Endothelial cell of umbilical vein (primary cell): ENCODE data around the gene ZC3HAV1L. TPM values are rescaled to one million over a fixed set of nuclear protein-coding genes. Genes with fewer than 3 reads are reported as not detected.
"Not testable (repeated sequence)": the region's sequence is repeated elsewhere in the genome, so short reads cannot be mapped to it uniquely, and the experiment has no call there.

Experiments
- BruUV-seq: library from RNA; stranded (reverse); fragments of 400-500 nt; replicated peaks from 2 replicates; lab custom pipeline; 2021; lab: Mats Ljungman, UMichigan
- CTCF ChIA-PET: fragments of 300-600, 350-600 bp; sonication (Branson Sonifier 250); formaldehyde crosslinking; loops from one replicate; lab custom pipeline; 2021; ENCODE audit warnings: antibody characterized with exemption, inconsistent platforms; lab: Charles Lee
- POLR2A ChIA-PET: fragments of 300-600, 350-600 bp; sonication (Branson Sonifier 250); formaldehyde crosslinking; loops from one replicate; lab custom pipeline; 2021; ENCODE audit warnings: antibody characterized with exemption, inconsistent platforms; lab: Charles Lee
- DNase-seq: peaks from one replicate; pipeline ENCODE4 v3.0.0-alpha.2; 2011; ENCODE audit warnings: low read depth, low spot score
- FAIRE-seq: peaks from 2 replicates; lab custom pipeline; 2011; peaks lifted over from hg19 to GRCh38; lab: Jason Lieb, UNC
- H2AFZ ChIP-seq: 2 replicates; pipeline ENCODE4 v1.6.0; 2012; ENCODE audit warnings: low read depth, low read length, control low read depth, inconsistent platforms
- H3K27ac ChIP-seq: 2 replicates; pipeline ENCODE4 v1.5.1; 2011; ENCODE audit warnings: low read depth, mild to moderate bottlenecking, control low read depth, low read length, moderate library complexity; ENCODE audit not compliant: insufficient read depth
- H3K27me3 ChIP-seq, 2 experiments: 2 replicates each; pipeline versions ENCODE4 v1.6.0 to v1.6.1; 2011; ENCODE audit warnings: low read length in 2 of 2, mixed read lengths in 1 of 2; ENCODE audit not compliant: control insufficient read depth in 2 of 2, insufficient read depth in 2 of 2
- H3K36me3 ChIP-seq, 2 experiments: 2 replicates in 1 of 2; 3 replicates in 1 of 2; pipeline ENCODE4 v1.5.1; 2011; ENCODE audit warnings: low read length in 2 of 2, mild to moderate bottlenecking in 1 of 2, moderate library complexity in 1 of 2; ENCODE audit not compliant: control insufficient read depth in 2 of 2, insufficient read depth in 2 of 2; ENCODE audit errors: extremely low read depth in 1 of 2
- H3K4me1 ChIP-seq: 3 replicates; pipeline ENCODE4 v1.5.1; 2011; ENCODE audit warnings: mild to moderate bottlenecking, low read length; ENCODE audit not compliant: control insufficient read depth, insufficient read depth; ENCODE audit errors: extremely low read depth
- H3K4me2 ChIP-seq: 2 replicates; pipeline ENCODE4 v1.6.1; 2011; ENCODE audit warnings: low read length, control low read depth, mixed read lengths; ENCODE audit not compliant: insufficient read depth
- H3K4me3 ChIP-seq, 3 experiments: fragments of 200-600 bp in 1 of 3; sonication (generic), shearing (Covaris generic) in 1 of 3; replicated peaks in 1 of 3; 2 replicates each; pipeline ENCODE4 v1.5.1; 2011 to 2016; ENCODE audit warnings: control low read depth in 3 of 3, low read length in 3 of 3, mild to moderate bottlenecking in 2 of 3, inconsistent platforms in 1 of 3, low read depth in 1 of 3, moderate library complexity in 1 of 3; ENCODE audit not compliant: insufficient read depth in 1 of 3
- H3K79me2 ChIP-seq: 2 replicates; pipeline ENCODE4 v1.6.0; 2012; ENCODE audit warnings: low read length, inconsistent platforms; ENCODE audit not compliant: control insufficient read depth, insufficient read depth
- H3K9ac ChIP-seq: replicated peaks from 2 replicates; pipeline ENCODE3; 2011; ENCODE audit warnings: low read length, control low read depth; ENCODE audit not compliant: insufficient read depth; ENCODE audit errors: extremely low read depth
- H3K9me1 ChIP-seq: replicated peaks from 3 replicates; pipeline ENCODE4 v1.6.0; 2011; ENCODE audit warnings: mild to moderate bottlenecking, low read length; ENCODE audit not compliant: control insufficient read depth, insufficient read depth; ENCODE audit errors: extremely low read depth
- H3K9me3 ChIP-seq: replicated peaks from 2 replicates; pipeline ENCODE4 v1.5.1; 2012; ENCODE audit warnings: low read length, inconsistent platforms; ENCODE audit not compliant: control insufficient read depth, insufficient read depth
- H4K20me1 ChIP-seq: replicated peaks from 2 replicates; pipeline ENCODE3; 2011; ENCODE audit warnings: mild to moderate bottlenecking, low read length; ENCODE audit not compliant: control insufficient read depth, insufficient read depth; ENCODE audit errors: extremely low read depth
- EZH2 ChIP-seq: IDR thresholded peaks from 2 replicates; pipeline ENCODE4 v1.6.1; 2012; ENCODE audit warnings: borderline replicate concordance, low read depth, mild to moderate bottlenecking, moderate library complexity, low read length, inconsistent platforms; ENCODE audit not compliant: severe bottlenecking
- FOS ChIP-seq: IDR thresholded peaks from 2 replicates; pipeline ENCODE4 v1.6.1; 2011; ENCODE audit warnings: mild to moderate bottlenecking, low read length, moderate library complexity, borderline replicate concordance; ENCODE audit not compliant: insufficient read depth
- GATA2 ChIP-seq: IDR thresholded peaks from 2 replicates; pipeline ENCODE4 v1.7.0; 2011; ENCODE audit warnings: low read depth, mild to moderate bottlenecking, moderate library complexity, mixed read lengths, low read length; ENCODE audit not compliant: insufficient read length, insufficient read depth
- JUN ChIP-seq: IDR thresholded peaks from 2 replicates; pipeline ENCODE4 v1.6.1; 2011; ENCODE audit warnings: borderline replicate concordance, low read depth; ENCODE audit not compliant: insufficient read length, insufficient read depth
- MYC ChIP-seq: IDR thresholded peaks from one replicate; pipeline ENCODE4 v1.6.1; 2011; ENCODE audit warnings: mild to moderate bottlenecking, low read depth, low read length
- POLR2A ChIP-seq: IDR thresholded peaks from 2 replicates; pipeline ENCODE4 v1.6.1; 2012; ENCODE audit warnings: low read depth, mild to moderate bottlenecking, control low read depth, low read length
- POLR2AphosphoS5 ChIP-seq: IDR thresholded peaks from 2 replicates; pipeline ENCODE4 v1.6.1; 2012; ENCODE audit warnings: low read depth, mild to moderate bottlenecking, control low read depth, low read length, moderate library complexity; ENCODE audit not compliant: insufficient read depth
- dilution Hi-C: fragments of 300-500 bp; cut with MboI; formaldehyde crosslinking; loops from one replicate; pipeline ENCODE4 v1.15.0; 2019; ENCODE audit warnings: low sequenced_read_pairs; ENCODE audit not compliant: extremely low pct_ligation_motif_present
- intact Hi-C: fragments of 100-400 bp; cut with micrococcal nuclease; formaldehyde crosslinking; loops from one replicate; pipeline ENCODE4 v1.10.0; 2022
- polyA plus RNA-seq, 4 experiments: library from polyadenylated mRNA; depleted of rRNA in 3 of 4; stranded (reverse) in 3 of 4; unstranded in 1 of 4; fragments of >200 nt; gene quantifications; 2 replicates each; pipeline versions ENCODE4 v1.2.1 to v1.2.3, GENCODE V29; 2011 to 2012; ENCODE audit warnings: missing spikeins in 1 of 4
- total RNA-seq: library from RNA; stranded (reverse); gene quantifications from 2 replicates; pipeline ENCODE4 v1.2.3, GENCODE V29; 2021
- TF ChIP-seq, protein P1 (sequence below), 2 donors: IDR thresholded peaks; 1 replicate in 1 of 2; 2 replicates in 1 of 2; pipeline ENCODE4 v1.5.1; 2011; ENCODE audit warnings: low read length in 2 of 2, mild to moderate bottlenecking in 2 of 2, moderate library complexity in 2 of 2, control low read depth in 1 of 2, inconsistent platforms in 1 of 2, low read depth in 1 of 2; ENCODE audit not compliant: insufficient read depth in 1 of 2; ENCODE audit errors: extremely low read depth in 1 of 2
- TF ChIP-seq, protein P2 (sequence below): IDR thresholded peaks from 2 replicates; pipeline ENCODE4 v1.6.1; 2011; ENCODE audit not compliant: insufficient read depth, insufficient read length

Gene ZC3HAV1L
- total and polyA plus RNA-seq, 2 donors (not counting 3 experiments of a cell fraction or from before 2014, with no cell fraction given): 15.9 to 25.7 TPM

DNA sequence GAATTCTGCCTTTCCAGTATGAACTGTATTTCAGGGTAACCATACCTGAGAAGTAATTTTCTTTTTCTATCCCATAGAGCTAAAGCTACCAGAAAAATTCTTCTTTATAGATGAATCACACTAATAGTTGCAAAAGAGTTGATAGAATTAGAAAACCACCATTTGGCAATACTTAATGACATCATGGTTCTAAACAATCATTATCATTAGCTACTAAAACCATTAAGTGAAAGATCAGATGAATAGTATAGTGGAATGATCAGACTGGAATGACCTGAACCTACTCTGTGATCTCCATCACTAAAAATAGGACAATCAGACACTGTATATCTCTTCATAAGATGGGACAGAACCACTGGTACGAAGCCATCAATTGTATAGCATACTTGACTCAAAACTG lies 19.8 kb upstream of the ZC3HAV1L start:
- no peak for DNase-seq
- Histone ChIP-seq H3K9me1 (no peaks in the 10 kb centered on the region), H3K4me2 (no peak overlapping the region), H3K4me1 (peaks cover 21% of the 10 kb centered on the region), H4K20me1 (no peaks in the 10 kb centered on the region), H3K27me3 (no peaks in the 10 kb centered on the region), H3K9me3 (no peaks in the 10 kb centered on the region), H3K27ac (no peak overlapping the region), H2AFZ (no peak overlapping the region), H3K9ac (no peak overlapping the region), H3K36me3 (peaks cover 0 to 12% of the 10 kb centered on the region in 2 experiments), H3K4me3 (no peak overlapping the region), H3K79me2 (no peaks in the 10 kb centered on the region)
- ChIA-PET CTCF (no interaction called here), POLR2A (no interaction called here)
- intact Hi-C loops (no loop called here), dilution Hi-C loops (no loop called here)
- no peak for FAIRE-seq
- no TSS peak for BruUV-seq
- TF ChIP-seq, protein P1, sequence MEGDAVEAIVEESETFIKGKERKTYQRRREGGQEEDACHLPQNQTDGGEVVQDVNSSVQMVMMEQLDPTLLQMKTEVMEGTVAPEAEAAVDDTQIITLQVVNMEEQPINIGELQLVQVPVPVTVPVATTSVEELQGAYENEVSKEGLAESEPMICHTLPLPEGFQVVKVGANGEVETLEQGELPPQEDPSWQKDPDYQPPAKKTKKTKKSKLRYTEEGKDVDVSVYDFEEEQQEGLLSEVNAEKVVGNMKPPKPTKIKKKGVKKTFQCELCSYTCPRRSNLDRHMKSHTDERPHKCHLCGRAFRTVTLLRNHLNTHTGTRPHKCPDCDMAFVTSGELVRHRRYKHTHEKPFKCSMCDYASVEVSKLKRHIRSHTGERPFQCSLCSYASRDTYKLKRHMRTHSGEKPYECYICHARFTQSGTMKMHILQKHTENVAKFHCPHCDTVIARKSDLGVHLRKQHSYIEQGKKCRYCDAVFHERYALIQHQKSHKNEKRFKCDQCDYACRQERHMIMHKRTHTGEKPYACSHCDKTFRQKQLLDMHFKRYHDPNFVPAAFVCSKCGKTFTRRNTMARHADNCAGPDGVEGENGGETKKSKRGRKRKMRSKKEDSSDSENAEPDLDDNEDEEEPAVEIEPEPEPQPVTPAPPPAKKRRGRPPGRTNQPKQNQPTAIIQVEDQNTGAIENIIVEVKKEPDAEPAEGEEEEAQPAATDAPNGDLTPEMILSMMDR (IDR thresholded peaks at IDR 0.05; ENCODE audit: extremely low read depth in 1 of 2, insufficient read depth in 1 of 2, low read depth in 1 of 2, low read length in 2 of 2): no peak
- TF ChIP-seq JUN (no peak), POLR2AphosphoS5 (no peak), GATA2 (no peak), MYC (no peak), FOS (no peak), EZH2 (no peak), POLR2A (no peak)
- TF ChIP-seq, protein P2, sequence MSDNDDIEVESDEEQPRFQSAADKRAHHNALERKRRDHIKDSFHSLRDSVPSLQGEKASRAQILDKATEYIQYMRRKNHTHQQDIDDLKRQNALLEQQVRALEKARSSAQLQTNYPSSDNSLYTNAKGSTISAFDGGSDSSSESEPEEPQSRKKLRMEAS: no peak

DNA sequence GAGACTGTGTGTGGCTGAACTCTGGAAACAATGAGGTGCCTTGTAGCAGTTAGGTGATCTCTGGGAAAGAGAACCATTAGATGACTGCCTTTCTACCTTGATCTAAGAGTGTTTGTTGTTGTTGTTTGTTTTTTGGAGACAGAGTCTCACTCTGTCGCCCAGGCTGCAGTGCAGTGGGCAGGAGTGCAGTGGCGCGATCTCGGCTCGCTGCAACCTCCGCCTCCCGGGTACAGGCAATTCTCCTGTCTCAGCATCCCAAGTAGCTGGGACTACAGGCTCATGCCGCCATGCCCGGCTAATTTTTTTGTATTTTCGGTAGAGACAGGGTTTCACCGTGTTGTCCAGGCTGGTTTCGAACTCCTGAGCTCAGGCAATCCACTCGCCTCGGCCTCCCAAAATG lies 18.8 kb upstream of the ZC3HAV1L start:
- H3K9me1 ChIP-seq, H3K9ac ChIP-seq, FAIRE-seq, H2AFZ ChIP-seq, H4K20me1 ChIP-seq, H3K79me2 ChIP-seq, dilution Hi-C loops, H3K4me2 ChIP-seq, H3K27ac ChIP-seq, DNase-seq, POLR2A ChIA-PET, H3K27me3 ChIP-seq, BruUV-seq, H3K4me3 ChIP-seq, intact Hi-C loops, H3K9me3 ChIP-seq: not testable (repeated sequence)
- Histone ChIP-seq H3K4me1 (peaks cover 12% of the 10 kb centered on the region), H3K36me3 (peaks cover 0 to 12% of the 10 kb centered on the region in 2 experiments)
- CTCF ChIA-PET: interaction anchor here (1.2 to 3.1 kb wide), 2 partner anchors 21 to 168 kb away, joined by 3 to 22 read pairs; no protein-coding TSS in a partner anchor
